GM20000 (cell line): ENCODE data around the gene NADSYN1.

Experiments
- DNase-seq: peaks from one replicate; pipeline ENCODE4 v3.0.0; 2012; ENCODE audit warnings: low spot score
- CTCF ChIP-seq: IDR thresholded peaks from 2 replicates; pipeline ENCODE4 v1.5.1; 2012; ENCODE audit warnings: mild to moderate bottlenecking, control low read depth; ENCODE audit errors: extremely low read depth, missing control alignments

The NADSYN1 gene

GRCh38 chr11:71477641-71478527 lies 24.9 kb downstream of the NADSYN1 start:
- no peak for DNase-seq
- TF ChIP-seq CTCF: no peak

GRCh38 chr11:71478528-71478840 lies 25.5 kb downstream of the NADSYN1 start:
- TF ChIP-seq CTCF: no peak
- no peak for DNase-seq

- no peak for TF ChIP-seq CTCF
- no peak for DNase-seq
Measured at GRCh38 chr11:71481101-71481960, 28.3 kb downstream of the NADSYN1 start.

GRCh38 chr11:71482216-71482615 lies 29.2 kb downstream of the NADSYN1 start:
- no peak for TF ChIP-seq CTCF
- DNase-seq: no peak

GRCh38 chr11:71482746-71483364 lies 29.9 kb downstream of the NADSYN1 start:
- no peak for DNase-seq
- no peak for TF ChIP-seq CTCF

GRCh38 chr11:71483692-71484091 lies 30.7 kb downstream of the NADSYN1 start:
- no peak for TF ChIP-seq CTCF
- DNase-seq: no peak
